NCI-H82 (cell line): ENCODE data around the gene DTX1.
"Not testable (repeated sequence)": the region's sequence is repeated elsewhere in the genome, so short reads cannot be mapped to it uniquely, and the experiment has no call there.

Experiments used
- DNase-seq: peaks from one replicate; lab custom pipeline; 2025; lab: John Stamatoyannopoulos, UW

Gene DTX1

DNA sequence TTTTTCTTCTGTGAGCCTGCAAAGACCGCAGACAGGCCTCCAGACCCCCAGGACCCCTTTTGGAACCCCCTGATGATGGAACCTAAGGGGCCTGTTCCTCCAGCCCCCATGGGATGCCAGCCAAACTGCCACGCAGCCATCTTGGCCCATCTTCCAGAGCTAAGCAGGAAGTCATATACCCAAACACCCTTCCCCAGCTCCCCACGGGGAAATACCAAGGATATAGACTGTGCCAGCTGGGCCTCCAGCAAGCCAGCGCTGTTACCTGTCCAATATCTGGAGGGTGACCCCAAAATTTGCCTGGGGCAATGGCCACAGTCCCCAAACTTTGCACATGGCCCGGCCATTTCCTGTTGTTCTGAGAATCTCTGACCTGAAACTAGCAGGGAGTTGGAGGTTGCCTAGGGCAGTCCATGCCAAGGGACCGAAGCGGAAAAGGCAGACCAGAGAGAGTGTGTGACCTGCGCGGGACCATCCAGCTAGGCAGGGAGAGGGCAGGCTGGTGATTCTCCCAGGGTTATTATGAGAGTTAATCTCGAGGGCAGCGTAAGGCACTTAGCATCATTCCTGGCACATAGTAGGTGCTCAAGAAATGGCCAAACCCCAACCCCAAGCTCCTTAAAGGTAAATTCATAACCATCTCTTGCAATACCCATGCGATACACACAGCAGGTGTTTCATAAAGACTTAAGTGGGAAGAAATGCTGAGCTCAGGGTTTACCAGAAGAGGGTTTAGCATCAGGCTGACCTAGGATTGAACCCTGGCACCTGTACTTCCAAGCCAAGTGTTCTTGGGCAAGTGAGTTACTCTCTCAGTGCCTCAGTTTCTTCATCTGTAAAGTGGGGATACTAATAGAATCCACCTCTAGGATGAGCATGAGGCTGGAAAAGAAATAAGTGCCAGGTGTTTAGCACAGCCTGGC lies 81.6 kb downstream of the DTX1 start:
- DNase-seq = no peak

DNA sequence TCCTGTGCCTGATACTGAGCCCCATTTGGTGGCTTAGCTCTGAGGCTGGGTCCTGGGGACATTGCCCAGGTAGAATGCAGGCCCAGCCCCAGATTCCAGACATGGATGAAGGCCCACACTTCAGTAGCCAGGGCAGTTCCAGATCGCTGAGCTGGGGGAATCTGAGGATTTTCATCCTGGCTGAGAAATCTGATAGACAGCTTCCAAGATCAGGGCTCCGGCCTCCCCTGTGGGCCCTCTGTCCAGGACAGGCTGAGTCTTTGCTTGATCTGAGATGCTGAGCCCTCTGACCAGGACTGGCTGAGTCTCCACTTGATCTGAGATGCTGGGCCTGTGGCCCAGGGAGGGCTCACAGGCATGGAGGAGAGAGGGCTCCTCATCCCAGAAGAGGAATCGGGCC lies 82.3 kb downstream of the DTX1 start:
- DNase-seq = no peak

DNA sequence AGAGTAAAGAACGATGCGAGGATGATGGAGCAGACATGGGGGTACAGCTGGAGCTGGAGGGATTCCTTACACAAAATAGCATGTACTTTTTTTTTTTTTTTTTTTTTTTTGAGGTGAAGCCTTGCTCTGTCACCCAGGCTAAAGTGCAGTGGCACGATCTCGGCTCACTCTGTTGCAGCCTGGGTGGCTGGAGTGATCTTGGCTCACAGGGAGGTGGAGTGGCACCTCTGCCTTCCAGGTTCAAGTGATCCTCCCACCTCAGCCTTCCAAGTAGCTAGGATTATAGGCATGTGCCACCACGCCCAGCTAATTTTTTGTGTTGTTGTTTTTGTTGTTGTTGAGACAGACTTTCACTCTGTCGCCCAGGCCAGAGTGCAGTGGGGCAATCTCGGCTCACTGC lies 84.2 kb downstream of the DTX1 start:
- DNase-seq = no peak

DNA sequence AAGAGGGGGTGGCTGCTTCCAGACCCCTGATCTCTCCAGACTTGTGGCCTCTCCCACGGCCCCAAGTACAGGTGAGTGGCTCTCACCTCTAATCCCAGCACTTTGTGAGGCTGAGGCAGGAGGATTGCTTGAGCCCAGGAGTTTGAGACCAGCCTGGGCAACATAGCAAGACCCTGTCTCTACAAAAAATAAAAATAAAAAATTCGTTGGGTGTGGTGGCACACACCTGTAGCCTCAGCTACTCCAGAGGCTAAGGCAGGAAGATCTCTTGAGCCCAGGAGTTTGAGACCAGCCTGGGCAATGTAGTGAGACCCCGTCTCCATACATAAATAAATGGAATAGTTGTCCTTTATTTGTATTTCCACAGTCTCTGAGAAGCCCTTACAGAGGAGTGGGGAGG lies 85.2 kb downstream of the DTX1 start:
- not testable (repeated sequence) for DNase-seq

DNA sequence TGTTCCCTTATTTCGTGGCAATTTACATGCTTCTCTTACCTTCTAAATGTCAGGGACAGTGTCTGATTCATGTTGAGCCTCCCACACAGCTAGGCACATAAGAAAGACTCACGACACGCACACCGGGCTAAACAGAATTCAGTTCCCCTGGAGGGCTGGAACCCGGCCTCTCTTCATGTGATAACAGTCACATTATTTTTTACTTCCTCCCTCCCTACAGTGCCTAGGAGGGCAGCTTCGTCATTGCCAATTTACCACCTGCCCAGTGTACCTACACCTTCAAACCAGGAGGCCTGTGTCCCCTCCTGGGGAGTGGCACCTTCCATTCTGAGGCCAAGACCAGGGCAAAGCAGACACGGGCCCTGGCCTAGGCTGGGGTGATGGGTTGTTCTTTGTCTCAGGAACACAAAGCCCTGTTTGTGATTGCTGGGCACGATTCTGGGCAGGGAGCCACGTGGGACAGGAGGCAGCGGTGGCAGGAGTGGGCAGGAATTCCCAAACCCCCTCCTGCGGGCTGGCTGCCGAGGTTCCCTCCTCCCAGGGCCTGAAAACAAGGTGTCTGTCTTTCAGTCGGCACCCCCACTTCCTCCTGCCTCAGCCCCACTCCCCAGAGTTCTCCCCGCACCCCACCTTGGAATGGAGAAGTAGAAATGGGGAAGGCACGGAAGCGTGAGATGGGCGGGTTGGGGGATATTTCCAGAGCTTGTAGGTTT lies 85.8 kb downstream of the DTX1 start:
- no peak for DNase-seq

DNA sequence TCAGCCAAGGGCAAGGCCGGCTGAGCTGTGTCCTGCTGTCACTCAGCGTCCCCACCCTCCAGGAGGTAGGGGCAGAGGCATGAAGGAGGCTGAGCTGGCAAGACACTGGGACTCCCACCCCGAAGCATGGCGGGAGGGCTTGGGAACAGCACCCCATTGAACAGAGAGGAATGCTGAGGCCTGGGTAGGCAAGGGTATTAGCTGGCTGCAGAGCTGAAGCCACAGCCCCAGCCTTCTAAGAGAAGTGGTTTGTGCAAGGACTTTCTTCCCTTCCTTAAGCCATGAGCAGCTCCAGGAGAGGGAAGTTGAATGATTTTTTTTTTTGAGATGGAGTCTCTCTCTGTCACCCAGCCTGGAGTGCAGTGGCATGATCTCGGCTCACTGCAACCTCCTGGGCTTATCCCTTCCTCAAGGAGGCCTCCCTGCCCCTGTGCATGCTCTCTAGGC lies 86.4 kb downstream of the DTX1 start:
- DNase-seq = no peak

DNA sequence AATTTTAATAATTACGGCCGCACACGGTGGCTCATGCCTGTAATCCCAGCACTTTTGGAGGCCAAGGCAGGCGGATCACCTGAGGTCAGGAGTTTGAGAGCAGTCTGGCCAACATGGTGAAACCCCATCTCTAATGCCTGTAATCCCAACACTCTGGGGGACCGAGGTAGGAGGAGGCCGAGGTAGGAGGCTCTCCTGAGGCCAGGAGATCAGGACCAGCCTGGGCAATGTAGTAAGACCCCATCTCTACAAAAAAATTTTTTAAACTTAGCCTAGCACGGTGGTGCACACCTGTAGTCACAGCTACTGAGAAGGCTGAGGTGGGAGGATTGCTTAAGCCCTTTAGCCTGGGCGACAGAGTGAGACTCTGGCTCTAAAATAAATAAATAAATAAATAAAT lies 87.4 kb downstream of the DTX1 start:
- DNase-seq = no peak

DNA sequence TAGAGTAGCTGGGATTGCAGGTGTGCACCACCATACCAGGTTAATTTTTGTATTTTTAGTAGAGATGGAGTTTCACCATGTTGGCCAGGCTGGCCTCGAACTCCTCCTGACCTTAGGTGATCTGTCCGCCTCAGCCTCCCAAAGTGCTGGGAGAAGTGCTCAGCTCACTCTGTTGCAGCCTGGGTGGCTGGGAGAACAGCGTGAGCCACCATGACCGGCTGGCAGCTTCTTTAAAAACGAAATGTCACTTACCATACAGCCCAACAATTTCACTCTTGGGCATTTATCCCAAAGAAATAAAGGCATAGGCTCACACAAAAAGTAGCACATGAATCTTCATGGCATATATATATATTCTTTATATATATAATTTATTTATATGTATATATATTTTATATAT lies 88.3 kb downstream of the DTX1 start:
- DNase-seq = no peak

DNA sequence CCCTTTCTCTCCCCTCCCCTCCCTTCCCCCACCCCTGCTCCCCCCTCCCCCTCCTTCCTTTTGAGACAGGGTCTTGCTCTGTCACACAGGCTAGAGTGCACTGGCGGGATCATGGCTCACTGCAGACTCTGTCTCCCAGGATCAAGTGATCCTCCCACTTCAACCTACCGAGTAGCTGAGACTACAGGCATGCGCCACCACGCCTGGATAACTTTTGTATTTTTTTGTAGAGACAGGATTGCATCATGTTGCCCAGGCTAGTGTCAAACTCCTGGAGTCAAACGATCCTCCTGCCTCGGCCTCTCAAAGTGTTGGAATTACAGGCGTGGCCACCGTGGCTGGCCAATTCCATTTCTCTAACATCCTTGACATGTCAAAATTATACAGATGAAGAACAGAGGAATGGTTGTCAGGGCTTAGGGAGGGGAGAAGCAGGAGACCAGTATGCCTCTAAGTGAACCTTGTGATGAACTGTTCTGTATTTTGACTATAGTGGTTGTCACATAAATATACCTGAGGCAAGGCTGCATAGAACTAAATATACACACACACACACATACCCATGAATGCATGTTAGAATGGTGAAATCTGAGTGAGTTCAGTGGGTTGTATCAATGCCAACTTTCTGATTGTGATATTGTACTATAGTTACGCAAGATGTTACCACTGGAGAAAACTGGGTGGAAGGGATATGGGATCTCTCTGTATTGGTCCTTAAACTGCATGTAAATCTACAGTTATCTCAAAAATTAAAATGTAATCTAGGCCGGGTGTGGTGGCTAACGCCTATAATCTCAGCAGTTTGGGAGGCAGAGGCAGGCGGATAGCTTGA lies 89.4 kb downstream of the DTX1 start:
- no peak for DNase-seq

DNA sequence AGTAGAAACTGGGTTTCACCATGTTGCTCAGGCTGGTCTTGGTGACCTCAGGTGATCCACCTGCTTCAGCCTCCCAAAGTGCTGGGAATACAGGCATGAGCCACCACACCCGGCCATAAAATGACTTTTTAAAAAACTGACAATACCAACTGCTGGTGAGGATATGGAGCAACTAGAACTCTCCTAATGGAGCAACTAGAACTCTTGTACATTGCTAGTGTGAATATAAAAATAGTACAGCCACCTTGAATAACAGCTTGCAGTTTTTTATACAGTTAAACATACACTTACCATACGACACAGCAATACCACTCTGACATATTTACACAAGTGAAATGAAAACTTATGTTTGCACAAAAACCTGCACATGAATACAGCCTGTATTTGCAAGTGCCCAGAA lies 90.5 kb downstream of the DTX1 start:
- no peak for DNase-seq
